DMS53 treated with DMSO at 0.1 percent for 48 hours (cell line): ENCODE data around the gene ARFGAP1.
"Not testable (repeated sequence)": the region's sequence is repeated elsewhere in the genome, so short reads cannot be mapped to it uniquely, and the experiment has no call there.

Source experiments
- DNase-seq: peaks from one replicate; lab custom pipeline; 2025; ENCODE audit not compliant: unreplicated experiment; lab: John Stamatoyannopoulos, UW

The ARFGAP1 gene

GRCh38 chr20:63330940-63331339 lies 58.3 kb downstream of the ARFGAP1 start:
- no peak for DNase-seq

- DNase-seq: no peak
Measured at GRCh38 chr20:63331741-63332400, 59.3 kb downstream of the ARFGAP1 start.

- no peak for DNase-seq
Measured at GRCh38 chr20:63332488-63333240, 60.1 kb downstream of the ARFGAP1 start.

- no peak for DNase-seq
Measured at GRCh38 chr20:63333241-63333836, 60.7 kb downstream of the ARFGAP1 start.

- no peak for DNase-seq
Measured at GRCh38 chr20:63334356-63334755, 61.7 kb downstream of the ARFGAP1 start.

GRCh38 chr20:63335060-63335459 lies 62.4 kb downstream of the ARFGAP1 start:
- not testable (repeated sequence) for DNase-seq

- DNase-seq: no peak
Measured at GRCh38 chr20:63335711-63336110, 63.1 kb downstream of the ARFGAP1 start.

- no peak for DNase-seq
Measured at GRCh38 chr20:63336232-63336752, 63.7 kb downstream of the ARFGAP1 start.

GRCh38 chr20:63337786-63338420 lies 65.3 kb downstream of the ARFGAP1 start:
- no peak for DNase-seq
